Neural cell (in vitro differentiated cells): ENCODE results near the gene FCGBP.
"Not testable (repeated sequence)": the region's sequence is repeated elsewhere in the genome, so short reads cannot be mapped to it uniquely, and the experiment has no call there.

Experiments
- EP300 ChIP-seq: fragments of 450-650 bp; conservative IDR thresholded peaks from 2 replicates; pipeline ENCODE4 v1.6.1; 2014; ENCODE audit warnings: antibody characterized with exemption, mild to moderate bottlenecking, moderate library complexity; ENCODE audit not compliant: poor library complexity, severe bottlenecking
- EZH2 ChIP-seq: fragments of 200-600, 300-800 bp; shearing (Covaris generic), sonication (generic); IDR thresholded peaks from 2 replicates; pipeline ENCODE4 v1.6.1; 2014; ENCODE audit warnings: antibody characterized with exemption, low read length, borderline replicate concordance, mild to moderate bottlenecking; ENCODE audit not compliant: insufficient read depth, poor library complexity, severe bottlenecking
- POLR2AphosphoS5 ChIP-seq: IDR thresholded peaks from 2 replicates; pipeline ENCODE4 v1.6.1; 2012
- RAD21 ChIP-seq: fragments of 450-650 bp; conservative IDR thresholded peaks from 2 replicates; pipeline ENCODE4 v1.6.1; 2014; ENCODE audit warnings: antibody characterized with exemption, mild to moderate bottlenecking, moderate library complexity
- SMC3 ChIP-seq: fragments of 450-650 bp; conservative IDR thresholded peaks from 2 replicates; pipeline ENCODE4 v1.6.1; 2014; ENCODE audit warnings: antibody characterized with exemption, mild to moderate bottlenecking, moderate library complexity; ENCODE audit not compliant: poor library complexity
- TAF1 ChIP-seq: IDR thresholded peaks from 2 replicates; pipeline ENCODE4 v1.6.1; 2012; ENCODE audit warnings: low read depth
- TF ChIP-seq, protein P1 (sequence below): fragments of 450-650 bp; IDR thresholded peaks from 2 replicates; pipeline ENCODE4 v1.5.1; 2014; ENCODE audit warnings: antibody characterized with exemption, mild to moderate bottlenecking, moderate library complexity; ENCODE audit not compliant: poor library complexity, severe bottlenecking
- TF ChIP-seq, protein P2 (sequence below): IDR thresholded peaks from 2 replicates; pipeline ENCODE4 v1.6.1; 2012; ENCODE audit warnings: borderline replicate concordance

DNA sequence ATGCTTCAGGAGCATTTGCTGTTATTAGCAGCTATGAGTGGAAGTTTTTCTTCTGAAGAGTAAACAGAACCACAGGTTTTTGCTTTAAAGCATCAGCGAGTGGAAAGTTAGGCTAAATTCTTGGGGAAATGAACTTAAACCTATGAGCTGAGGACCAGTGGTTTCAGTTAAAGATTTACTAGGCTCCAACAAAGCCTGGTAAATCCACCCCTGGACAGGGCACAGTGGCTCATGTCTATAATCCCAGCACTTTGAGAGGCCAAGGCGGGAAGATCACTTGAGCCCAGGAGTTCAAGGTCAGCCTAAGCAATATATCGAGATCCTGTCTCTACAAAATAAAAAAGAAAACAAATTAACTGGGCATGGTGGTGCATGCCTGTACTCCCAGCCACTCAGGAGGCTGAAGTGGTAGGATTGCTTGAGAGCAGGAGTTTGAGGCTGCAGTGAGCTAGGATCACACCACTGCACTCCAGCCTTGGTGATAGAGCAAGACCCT lies 46.9 kb downstream of the FCGBP start:
- TF ChIP-seq, protein P1, sequence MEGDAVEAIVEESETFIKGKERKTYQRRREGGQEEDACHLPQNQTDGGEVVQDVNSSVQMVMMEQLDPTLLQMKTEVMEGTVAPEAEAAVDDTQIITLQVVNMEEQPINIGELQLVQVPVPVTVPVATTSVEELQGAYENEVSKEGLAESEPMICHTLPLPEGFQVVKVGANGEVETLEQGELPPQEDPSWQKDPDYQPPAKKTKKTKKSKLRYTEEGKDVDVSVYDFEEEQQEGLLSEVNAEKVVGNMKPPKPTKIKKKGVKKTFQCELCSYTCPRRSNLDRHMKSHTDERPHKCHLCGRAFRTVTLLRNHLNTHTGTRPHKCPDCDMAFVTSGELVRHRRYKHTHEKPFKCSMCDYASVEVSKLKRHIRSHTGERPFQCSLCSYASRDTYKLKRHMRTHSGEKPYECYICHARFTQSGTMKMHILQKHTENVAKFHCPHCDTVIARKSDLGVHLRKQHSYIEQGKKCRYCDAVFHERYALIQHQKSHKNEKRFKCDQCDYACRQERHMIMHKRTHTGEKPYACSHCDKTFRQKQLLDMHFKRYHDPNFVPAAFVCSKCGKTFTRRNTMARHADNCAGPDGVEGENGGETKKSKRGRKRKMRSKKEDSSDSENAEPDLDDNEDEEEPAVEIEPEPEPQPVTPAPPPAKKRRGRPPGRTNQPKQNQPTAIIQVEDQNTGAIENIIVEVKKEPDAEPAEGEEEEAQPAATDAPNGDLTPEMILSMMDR = not testable (repeated sequence)
- TF ChIP-seq TAF1, EZH2, SMC3, RAD21, POLR2AphosphoS5, EP300: not testable (repeated sequence)
- TF ChIP-seq, protein P2, sequence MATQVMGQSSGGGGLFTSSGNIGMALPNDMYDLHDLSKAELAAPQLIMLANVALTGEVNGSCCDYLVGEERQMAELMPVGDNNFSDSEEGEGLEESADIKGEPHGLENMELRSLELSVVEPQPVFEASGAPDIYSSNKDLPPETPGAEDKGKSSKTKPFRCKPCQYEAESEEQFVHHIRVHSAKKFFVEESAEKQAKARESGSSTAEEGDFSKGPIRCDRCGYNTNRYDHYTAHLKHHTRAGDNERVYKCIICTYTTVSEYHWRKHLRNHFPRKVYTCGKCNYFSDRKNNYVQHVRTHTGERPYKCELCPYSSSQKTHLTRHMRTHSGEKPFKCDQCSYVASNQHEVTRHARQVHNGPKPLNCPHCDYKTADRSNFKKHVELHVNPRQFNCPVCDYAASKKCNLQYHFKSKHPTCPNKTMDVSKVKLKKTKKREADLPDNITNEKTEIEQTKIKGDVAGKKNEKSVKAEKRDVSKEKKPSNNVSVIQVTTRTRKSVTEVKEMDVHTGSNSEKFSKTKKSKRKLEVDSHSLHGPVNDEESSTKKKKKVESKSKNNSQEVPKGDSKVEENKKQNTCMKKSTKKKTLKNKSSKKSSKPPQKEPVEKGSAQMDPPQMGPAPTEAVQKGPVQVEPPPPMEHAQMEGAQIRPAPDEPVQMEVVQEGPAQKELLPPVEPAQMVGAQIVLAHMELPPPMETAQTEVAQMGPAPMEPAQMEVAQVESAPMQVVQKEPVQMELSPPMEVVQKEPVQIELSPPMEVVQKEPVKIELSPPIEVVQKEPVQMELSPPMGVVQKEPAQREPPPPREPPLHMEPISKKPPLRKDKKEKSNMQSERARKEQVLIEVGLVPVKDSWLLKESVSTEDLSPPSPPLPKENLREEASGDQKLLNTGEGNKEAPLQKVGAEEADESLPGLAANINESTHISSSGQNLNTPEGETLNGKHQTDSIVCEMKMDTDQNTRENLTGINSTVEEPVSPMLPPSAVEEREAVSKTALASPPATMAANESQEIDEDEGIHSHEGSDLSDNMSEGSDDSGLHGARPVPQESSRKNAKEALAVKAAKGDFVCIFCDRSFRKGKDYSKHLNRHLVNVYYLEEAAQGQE = not testable (repeated sequence)
